Measurements from ENCODE around the gene CANX. TPM values are rescaled to one million over a fixed set of nuclear protein-coding genes. Genes with fewer than 3 reads are reported as not detected.

The CANX gene
- total and polyA plus RNA-seq, 2 donors (not counting 3 experiments of a cell fraction or from before 2014, with no cell fraction given): 193 to 986 TPM

DNA sequence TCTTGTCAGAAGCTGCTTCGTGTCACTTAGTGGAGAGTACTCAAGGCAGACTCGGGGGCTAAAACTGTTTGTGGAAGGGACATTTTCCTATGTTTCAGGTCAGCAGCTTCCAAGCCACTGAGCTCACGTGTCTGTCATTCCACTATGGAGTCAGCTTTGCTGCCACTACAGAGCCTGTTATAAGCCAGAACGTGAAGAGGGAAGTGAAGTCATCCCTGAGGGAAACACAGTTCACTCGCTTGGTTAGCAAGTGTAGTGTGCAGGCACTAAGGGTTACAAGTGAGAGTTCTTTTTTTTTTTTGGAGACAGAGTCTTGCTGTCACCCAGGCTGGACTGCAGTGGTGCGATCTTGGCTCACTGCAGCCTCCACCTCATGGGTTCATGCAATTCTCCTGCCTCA lies 70.5 kb downstream of the CANX start:
- no peaks in the 10 kb centered on the region for H3K27me3 ChIP-seq (ENCODE audit: control insufficient read depth in 2 of 2, insufficient read depth in 2 of 2, low read length in 2 of 2)
- CTCF ChIA-PET: interaction anchor here (0.7 to 0.9 kb wide), 2 partner anchors 9 to 19 kb away, joined by 3 read pairs; no protein-coding TSS in a partner anchor
- no peak overlapping the region for H3K4me3 ChIP-seq (replicated peaks in 1 of 3; ENCODE audit: insufficient read depth in 1 of 3, low read depth in 1 of 3, low read length in 3 of 3)
- FAIRE-seq: no peak
- dilution Hi-C loops (cut with MboI; ENCODE audit: extremely low pct_ligation_motif_present, low sequenced_read_pairs) (no loop called here), intact Hi-C loops (cut with micrococcal nuclease) (no loop called here)
- H3K4me1 ChIP-seq (ENCODE audit: control insufficient read depth, extremely low read depth, insufficient read depth, low read length): peaks cover 27% of the 10 kb centered on the region
- H3K4me2 ChIP-seq (ENCODE audit: insufficient read depth, low read length): no peak overlapping the region
- no peaks in the 10 kb centered on the region for H3K9me3 ChIP-seq (replicated peaks; ENCODE audit: control insufficient read depth, insufficient read depth, low read length)
- POLR2A ChIA-PET: no interaction called here
- TF ChIP-seq GATA2 (IDR thresholded peaks at IDR 0.05; ENCODE audit: insufficient read depth, insufficient read length, low read depth, low read length): no peak
- TF ChIP-seq POLR2A (IDR thresholded peaks at IDR 0.05; ENCODE audit: low read depth, low read length): no peak
- TF ChIP-seq FOS (IDR thresholded peaks at IDR 0.05; ENCODE audit: borderline replicate concordance, insufficient read depth, low read length): no peak
- no peak for TF ChIP-seq MAX (IDR thresholded peaks at IDR 0.05; ENCODE audit: insufficient read depth, insufficient read length)
- TF ChIP-seq POLR2AphosphoS5 (IDR thresholded peaks at IDR 0.05; ENCODE audit: insufficient read depth, low read depth, low read length): no peak
- TF ChIP-seq JUN (IDR thresholded peaks at IDR 0.05; ENCODE audit: borderline replicate concordance, insufficient read depth, insufficient read length, low read depth): no peak
- TF ChIP-seq, protein P1, sequence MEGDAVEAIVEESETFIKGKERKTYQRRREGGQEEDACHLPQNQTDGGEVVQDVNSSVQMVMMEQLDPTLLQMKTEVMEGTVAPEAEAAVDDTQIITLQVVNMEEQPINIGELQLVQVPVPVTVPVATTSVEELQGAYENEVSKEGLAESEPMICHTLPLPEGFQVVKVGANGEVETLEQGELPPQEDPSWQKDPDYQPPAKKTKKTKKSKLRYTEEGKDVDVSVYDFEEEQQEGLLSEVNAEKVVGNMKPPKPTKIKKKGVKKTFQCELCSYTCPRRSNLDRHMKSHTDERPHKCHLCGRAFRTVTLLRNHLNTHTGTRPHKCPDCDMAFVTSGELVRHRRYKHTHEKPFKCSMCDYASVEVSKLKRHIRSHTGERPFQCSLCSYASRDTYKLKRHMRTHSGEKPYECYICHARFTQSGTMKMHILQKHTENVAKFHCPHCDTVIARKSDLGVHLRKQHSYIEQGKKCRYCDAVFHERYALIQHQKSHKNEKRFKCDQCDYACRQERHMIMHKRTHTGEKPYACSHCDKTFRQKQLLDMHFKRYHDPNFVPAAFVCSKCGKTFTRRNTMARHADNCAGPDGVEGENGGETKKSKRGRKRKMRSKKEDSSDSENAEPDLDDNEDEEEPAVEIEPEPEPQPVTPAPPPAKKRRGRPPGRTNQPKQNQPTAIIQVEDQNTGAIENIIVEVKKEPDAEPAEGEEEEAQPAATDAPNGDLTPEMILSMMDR (IDR thresholded peaks at IDR 0.05; ENCODE audit: extremely low read depth in 1 of 2, insufficient read depth in 1 of 2, low read depth in 1 of 2, low read length in 2 of 2): no peak
- no peak for TF ChIP-seq MYC (IDR thresholded peaks at IDR 0.05; ENCODE audit: low read depth, low read length)
- no peak for TF ChIP-seq EZH2 (IDR thresholded peaks at IDR 0.05; ENCODE audit: borderline replicate concordance, low read depth, low read length, severe bottlenecking)
- peaks cover 30% of the 10 kb centered on the region for H3K79me2 ChIP-seq (ENCODE audit: control insufficient read depth, insufficient read depth, low read length)
- H4K20me1 ChIP-seq (replicated peaks; ENCODE audit: control insufficient read depth, extremely low read depth, insufficient read depth, low read length): no peaks in the 10 kb centered on the region
- no peaks in the 10 kb centered on the region for H3K9me1 ChIP-seq (replicated peaks; ENCODE audit: control insufficient read depth, extremely low read depth, insufficient read depth, low read length)
- DNase-seq (ENCODE audit: low read depth, low spot score): no peak
- peaks cover 6 to 23% of the 10 kb centered on the region in 2 experiments for H3K36me3 ChIP-seq (ENCODE audit: control insufficient read depth in 2 of 2, extremely low read depth in 1 of 2, insufficient read depth in 2 of 2, low read length in 2 of 2)
- no peak overlapping the region for H3K27ac ChIP-seq (ENCODE audit: insufficient read depth, low read depth, low read length)
- H3K9ac ChIP-seq (replicated peaks; ENCODE audit: extremely low read depth, insufficient read depth, low read length): no peak overlapping the region
- no peak overlapping the region for H2AFZ ChIP-seq (ENCODE audit: low read depth, low read length)
- no TSS peak for BruUV-seq (replicated peaks)

All from endothelial cell of umbilical vein (primary cell).